Measurements from ENCODE around the gene ASCL4. TPM values are rescaled to one million over a fixed set of nuclear protein-coding genes. Genes with fewer than 3 reads are reported as not detected.

The ASCL4 gene
- total and polyA plus RNA-seq, 2 experiments from 2014 or later: not detected

DNA sequence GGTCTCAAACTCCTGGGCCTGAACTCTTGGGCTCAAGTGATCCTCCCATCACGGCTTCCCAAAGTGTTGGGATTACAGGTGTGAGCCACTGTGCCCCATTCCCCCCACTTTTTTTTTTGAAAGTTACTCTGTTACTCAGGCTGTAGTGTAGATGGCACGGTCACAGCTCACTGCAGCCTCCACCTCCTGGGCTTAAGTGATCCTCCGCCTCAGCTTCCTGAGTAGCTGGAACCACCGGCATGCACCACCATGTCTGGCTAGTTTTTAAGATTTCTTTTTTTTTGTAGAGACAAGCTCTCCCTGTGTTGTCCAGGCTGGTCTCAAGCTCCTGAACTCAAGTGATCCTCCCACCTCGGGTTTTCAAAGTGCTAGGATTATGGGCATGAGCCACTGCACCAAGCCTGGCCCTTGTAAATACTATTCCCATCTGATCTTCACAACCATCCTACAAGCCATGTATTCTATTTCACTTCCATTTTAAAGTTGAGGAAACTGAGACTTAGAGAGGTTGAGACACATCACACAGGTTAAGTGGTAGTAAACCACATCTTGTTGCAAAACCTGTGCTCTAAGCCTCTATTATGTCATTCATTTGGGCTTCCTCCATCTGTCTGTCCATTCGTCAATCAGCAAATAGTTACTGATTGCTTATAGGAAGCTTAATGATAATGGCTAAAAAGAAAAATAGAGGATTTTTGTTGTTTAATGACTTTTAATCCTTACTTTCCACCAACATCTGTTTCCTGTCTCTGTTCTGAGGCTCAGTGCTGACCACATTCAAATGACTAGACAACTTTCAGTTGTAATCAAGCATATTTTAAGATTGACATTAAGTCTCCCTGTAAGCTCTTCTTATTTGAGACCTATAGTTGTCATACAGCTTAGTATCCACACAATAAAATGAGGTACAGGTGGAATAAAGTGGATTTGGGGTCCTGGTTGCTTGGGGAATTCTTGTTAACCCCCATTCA lies 9.2 kb downstream of the ASCL4 start:
- DNase-seq (ENCODE audit: low spot score) (no peak), ATAC-seq (no peak)
- Mint-ChIP-seq H3K27ac (no peak overlapping the region), H3K27me3 (ENCODE audit: insufficient read depth, low read depth, poor library complexity) (peaks cover 3% of the 10 kb centered on the region), H3K36me3 (ENCODE audit: low read depth) (no peaks in the 10 kb centered on the region), H3K4me1 (peaks cover 10% of the 10 kb centered on the region; the same call in 2 of the 3 replicates), H3K9me3 (no peaks in the 10 kb centered on the region; the same call in 2 of the 3 replicates), H3K4me3 (no peak overlapping the region)
- H3K4me3 ChIP-seq: no peak overlapping the region
- H2AFZ ChIP-seq: no peak overlapping the region
- H3K9me2 ChIP-seq (ENCODE audit: insufficient read depth): peaks cover 15% of the 10 kb centered on the region
- no peaks in the 10 kb centered on the region for H3K79me2 ChIP-seq (replicated peaks; ENCODE audit: insufficient read depth)
- TF ChIP-seq, protein P1, sequence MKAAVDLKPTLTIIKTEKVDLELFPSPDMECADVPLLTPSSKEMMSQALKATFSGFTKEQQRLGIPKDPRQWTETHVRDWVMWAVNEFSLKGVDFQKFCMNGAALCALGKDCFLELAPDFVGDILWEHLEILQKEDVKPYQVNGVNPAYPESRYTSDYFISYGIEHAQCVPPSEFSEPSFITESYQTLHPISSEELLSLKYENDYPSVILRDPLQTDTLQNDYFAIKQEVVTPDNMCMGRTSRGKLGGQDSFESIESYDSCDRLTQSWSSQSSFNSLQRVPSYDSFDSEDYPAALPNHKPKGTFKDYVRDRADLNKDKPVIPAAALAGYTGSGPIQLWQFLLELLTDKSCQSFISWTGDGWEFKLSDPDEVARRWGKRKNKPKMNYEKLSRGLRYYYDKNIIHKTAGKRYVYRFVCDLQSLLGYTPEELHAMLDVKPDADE (IDR thresholded peaks at IDR 0.05): no peak
- TF ChIP-seq ZNF331 (CRISPR knock-in tag; IDR thresholded peaks at IDR 0.05; ENCODE audit: low read depth): no peak
- TF ChIP-seq, protein P2, sequence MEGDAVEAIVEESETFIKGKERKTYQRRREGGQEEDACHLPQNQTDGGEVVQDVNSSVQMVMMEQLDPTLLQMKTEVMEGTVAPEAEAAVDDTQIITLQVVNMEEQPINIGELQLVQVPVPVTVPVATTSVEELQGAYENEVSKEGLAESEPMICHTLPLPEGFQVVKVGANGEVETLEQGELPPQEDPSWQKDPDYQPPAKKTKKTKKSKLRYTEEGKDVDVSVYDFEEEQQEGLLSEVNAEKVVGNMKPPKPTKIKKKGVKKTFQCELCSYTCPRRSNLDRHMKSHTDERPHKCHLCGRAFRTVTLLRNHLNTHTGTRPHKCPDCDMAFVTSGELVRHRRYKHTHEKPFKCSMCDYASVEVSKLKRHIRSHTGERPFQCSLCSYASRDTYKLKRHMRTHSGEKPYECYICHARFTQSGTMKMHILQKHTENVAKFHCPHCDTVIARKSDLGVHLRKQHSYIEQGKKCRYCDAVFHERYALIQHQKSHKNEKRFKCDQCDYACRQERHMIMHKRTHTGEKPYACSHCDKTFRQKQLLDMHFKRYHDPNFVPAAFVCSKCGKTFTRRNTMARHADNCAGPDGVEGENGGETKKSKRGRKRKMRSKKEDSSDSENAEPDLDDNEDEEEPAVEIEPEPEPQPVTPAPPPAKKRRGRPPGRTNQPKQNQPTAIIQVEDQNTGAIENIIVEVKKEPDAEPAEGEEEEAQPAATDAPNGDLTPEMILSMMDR (conservative IDR thresholded peaks at IDR 0.05; ENCODE audit: low read depth in 2 of 2): no peak
- no peak for TF ChIP-seq EZH2 (IDR thresholded peaks at IDR 0.05; ENCODE audit: low read depth, unreplicated experiment)
- TF ChIP-seq STAT1 (IDR thresholded peaks at IDR 0.05; ENCODE audit: unreplicated experiment): no peak
- TF ChIP-seq, protein P3, sequence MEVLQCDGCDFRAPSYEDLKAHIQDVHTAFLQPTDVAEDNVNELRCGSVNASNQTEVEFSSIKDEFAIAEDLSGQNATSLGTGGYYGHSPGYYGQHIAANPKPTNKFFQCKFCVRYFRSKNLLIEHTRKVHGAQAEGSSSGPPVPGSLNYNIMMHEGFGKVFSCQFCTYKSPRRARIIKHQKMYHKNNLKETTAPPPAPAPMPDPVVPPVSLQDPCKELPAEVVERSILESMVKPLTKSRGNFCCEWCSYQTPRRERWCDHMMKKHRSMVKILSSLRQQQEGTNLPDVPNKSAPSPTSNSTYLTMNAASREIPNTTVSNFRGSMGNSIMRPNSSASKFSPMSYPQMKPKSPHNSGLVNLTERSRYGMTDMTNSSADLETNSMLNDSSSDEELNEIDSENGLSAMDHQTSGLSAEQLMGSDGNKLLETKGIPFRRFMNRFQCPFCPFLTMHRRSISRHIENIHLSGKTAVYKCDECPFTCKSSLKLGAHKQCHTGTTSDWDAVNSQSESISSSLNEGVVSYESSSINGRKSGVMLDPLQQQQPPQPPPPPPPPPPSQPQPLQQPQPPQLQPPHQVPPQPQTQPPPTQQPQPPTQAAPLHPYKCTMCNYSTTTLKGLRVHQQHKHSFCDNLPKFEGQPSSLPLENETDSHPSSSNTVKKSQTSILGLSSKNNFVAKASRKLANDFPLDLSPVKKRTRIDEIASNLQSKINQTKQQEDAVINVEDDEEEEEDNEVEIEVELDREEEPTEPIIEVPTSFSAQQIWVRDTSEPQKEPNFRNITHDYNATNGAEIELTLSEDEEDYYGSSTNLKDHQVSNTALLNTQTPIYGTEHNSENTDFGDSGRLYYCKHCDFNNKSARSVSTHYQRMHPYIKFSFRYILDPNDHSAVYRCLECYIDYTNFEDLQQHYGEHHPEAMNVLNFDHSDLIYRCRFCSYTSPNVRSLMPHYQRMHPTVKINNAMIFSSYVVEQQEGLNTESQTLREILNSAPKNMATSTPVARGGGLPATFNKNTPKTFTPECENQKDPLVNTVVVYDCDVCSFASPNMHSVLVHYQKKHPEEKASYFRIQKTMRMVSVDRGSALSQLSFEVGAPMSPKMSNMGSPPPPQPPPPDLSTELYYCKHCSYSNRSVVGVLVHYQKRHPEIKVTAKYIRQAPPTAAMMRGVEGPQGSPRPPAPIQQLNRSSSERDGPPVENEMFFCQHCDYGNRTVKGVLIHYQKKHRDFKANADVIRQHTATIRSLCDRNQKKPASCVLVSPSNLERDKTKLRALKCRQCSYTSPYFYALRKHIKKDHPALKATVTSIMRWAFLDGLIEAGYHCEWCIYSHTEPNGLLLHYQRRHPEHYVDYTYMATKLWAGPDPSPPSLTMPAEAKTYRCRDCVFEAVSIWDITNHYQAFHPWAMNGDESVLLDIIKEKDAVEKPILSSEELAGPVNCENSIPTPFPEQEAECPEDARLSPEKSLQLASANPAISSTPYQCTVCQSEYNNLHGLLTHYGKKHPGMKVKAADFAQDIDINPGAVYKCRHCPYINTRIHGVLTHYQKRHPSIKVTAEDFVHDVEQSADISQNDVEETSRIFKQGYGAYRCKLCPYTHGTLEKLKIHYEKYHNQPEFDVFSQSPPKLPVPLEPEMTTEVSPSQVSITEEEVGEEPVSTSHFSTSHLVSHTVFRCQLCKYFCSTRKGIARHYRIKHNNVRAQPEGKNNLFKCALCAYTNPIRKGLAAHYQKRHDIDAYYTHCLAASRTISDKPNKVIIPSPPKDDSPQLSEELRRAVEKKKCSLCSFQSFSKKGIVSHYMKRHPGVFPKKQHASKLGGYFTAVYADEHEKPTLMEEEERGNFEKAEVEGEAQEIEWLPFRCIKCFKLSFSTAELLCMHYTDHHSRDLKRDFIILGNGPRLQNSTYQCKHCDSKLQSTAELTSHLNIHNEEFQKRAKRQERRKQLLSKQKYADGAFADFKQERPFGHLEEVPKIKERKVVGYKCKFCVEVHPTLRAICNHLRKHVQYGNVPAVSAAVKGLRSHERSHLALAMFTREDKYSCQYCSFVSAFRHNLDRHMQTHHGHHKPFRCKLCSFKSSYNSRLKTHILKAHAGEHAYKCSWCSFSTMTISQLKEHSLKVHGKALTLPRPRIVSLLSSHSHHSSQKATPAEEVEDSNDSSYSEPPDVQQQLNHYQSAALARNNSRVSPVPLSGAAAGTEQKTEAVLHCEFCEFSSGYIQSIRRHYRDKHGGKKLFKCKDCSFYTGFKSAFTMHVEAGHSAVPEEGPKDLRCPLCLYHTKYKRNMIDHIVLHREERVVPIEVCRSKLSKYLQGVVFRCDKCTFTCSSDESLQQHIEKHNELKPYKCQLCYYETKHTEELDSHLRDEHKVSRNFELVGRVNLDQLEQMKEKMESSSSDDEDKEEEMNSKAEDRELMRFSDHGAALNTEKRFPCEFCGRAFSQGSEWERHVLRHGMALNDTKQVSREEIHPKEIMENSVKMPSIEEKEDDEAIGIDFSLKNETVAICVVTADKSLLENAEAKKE (CRISPR knock-in tag; IDR thresholded peaks at IDR 0.05): no peak
- TF ChIP-seq CREB1 (CRISPR knock-in tag; IDR thresholded peaks at IDR 0.05; ENCODE audit: low read depth): no peak
- no peak for TF ChIP-seq ZNF114 (CRISPR knock-in tag; IDR thresholded peaks at IDR 0.05)
- no peak for TF ChIP-seq EZH2phosphoT487 (IDR thresholded peaks at IDR 0.05; ENCODE audit: unreplicated experiment)
- TF ChIP-seq, protein P4, sequence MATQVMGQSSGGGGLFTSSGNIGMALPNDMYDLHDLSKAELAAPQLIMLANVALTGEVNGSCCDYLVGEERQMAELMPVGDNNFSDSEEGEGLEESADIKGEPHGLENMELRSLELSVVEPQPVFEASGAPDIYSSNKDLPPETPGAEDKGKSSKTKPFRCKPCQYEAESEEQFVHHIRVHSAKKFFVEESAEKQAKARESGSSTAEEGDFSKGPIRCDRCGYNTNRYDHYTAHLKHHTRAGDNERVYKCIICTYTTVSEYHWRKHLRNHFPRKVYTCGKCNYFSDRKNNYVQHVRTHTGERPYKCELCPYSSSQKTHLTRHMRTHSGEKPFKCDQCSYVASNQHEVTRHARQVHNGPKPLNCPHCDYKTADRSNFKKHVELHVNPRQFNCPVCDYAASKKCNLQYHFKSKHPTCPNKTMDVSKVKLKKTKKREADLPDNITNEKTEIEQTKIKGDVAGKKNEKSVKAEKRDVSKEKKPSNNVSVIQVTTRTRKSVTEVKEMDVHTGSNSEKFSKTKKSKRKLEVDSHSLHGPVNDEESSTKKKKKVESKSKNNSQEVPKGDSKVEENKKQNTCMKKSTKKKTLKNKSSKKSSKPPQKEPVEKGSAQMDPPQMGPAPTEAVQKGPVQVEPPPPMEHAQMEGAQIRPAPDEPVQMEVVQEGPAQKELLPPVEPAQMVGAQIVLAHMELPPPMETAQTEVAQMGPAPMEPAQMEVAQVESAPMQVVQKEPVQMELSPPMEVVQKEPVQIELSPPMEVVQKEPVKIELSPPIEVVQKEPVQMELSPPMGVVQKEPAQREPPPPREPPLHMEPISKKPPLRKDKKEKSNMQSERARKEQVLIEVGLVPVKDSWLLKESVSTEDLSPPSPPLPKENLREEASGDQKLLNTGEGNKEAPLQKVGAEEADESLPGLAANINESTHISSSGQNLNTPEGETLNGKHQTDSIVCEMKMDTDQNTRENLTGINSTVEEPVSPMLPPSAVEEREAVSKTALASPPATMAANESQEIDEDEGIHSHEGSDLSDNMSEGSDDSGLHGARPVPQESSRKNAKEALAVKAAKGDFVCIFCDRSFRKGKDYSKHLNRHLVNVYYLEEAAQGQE (IDR thresholded peaks at IDR 0.05; ENCODE audit: unreplicated experiment): no peak
- TF ChIP-seq NANOG (IDR thresholded peaks at IDR 0.05; ENCODE audit: borderline replicate concordance): no peak
- TF ChIP-seq JUNB (IDR thresholded peaks at IDR 0.05; ENCODE audit: unreplicated experiment): no peak
- H3K36me3 ChIP-seq (ENCODE audit: insufficient read depth): no peaks in the 10 kb centered on the region
- H3K27me3 ChIP-seq (ENCODE audit: insufficient read depth): peaks cover 5% of the 10 kb centered on the region; the same call in 1 of the 2 replicates
- no peak overlapping the region for H3K27ac ChIP-seq (ENCODE audit: low read depth)
- no peaks in the 10 kb centered on the region for H4K20me1 ChIP-seq (replicated peaks; ENCODE audit: insufficient read depth)
- no peaks in the 10 kb centered on the region for H3F3A ChIP-seq (replicated peaks; ENCODE audit: low read depth)
- H3K4me2 ChIP-seq: no peak overlapping the region
- H3K4me1 ChIP-seq (ENCODE audit: insufficient read depth): peaks cover 6% of the 10 kb centered on the region
